Central memory CD4-positive, alpha-beta T cell (primary cell): Measurements from ENCODE around the gene HNRNPUL1.

Experiments used
- DNase-seq: peaks from one replicate; pipeline ENCODE4 v3.0.0; 2022

Gene HNRNPUL1

DNA sequence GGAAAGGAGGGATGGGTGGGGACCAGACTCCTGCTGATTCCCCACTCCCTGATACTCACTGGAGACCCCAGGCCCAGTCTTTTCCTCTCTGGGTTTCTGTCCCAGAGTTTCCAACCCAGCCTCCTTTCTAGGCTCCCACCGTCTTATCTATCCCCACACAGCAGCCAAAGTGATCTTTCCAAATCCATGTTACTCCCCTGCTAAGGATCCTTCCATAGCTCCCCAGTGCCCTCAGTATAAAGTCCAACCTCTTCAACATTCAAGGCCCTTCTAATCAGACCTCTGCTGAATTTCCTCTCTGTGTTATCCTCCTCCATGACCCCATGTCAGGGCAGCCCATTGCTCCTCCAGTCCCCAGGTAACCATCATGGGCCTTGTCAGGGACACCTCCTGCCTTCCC, 90.9 kb downstream of the HNRNPUL1 start:
- no peak for DNase-seq

DNA sequence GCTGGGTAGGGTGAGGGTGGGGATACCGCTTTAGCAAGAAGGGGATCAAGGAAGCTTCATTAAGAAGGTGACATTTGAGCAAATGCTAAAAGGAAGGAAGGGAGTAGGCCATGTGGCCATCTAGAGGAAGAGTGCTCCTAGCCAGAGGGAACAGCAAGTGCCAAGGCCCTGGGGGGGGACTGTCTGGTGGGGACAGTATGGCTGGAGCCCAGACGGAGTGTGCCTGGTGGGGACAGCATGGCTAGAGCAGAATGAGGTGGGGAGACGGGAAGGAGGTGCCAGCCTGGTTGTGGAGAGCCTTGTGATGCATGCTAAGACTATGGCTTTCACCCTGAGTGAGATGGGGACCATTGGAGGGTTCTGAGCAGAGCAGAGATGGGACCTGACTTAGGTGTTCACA, 91.6 kb downstream of the HNRNPUL1 start:
- DNase-seq = no peak

DNA sequence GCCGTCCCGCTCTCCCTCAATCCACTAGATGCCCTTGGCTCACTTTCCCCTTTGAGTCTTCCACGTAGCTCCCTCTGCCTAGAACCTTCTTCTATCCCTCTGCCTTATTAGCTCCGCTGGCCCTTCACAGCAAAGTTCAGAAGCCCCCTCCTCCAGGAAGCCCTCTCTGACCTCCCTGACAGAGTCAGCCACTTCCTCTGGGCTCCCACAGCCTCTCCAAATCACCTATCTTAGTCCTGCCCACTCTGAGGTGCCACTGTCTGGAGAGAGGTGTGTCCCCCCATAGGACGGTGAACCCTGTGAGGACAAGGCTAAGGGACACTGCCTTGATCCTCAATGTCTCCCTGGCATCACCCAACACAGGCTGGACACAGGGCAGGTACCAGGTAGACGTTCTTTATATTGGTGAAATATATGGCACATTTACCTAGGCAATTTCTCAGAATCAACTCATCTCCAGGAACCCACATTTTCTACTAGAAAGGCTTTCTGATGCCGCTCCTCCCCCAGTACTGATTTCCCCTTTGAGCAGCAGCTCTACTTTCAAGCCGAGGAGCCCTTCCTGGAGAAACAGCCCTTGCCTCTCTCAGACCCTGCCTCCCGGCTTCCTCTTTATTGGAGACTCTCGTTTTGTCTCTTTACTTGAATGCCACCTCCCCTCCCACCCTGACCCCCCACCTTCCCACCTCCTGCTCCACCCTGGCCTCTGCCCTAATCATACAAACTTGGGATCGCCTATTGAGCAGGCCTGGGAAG, 93.0 kb downstream of the HNRNPUL1 start:
- DNase-seq = no peak
